GM18511 (cell line): Measurements from ENCODE around the gene SMIM11.
A peak's percentile ranks its signal among the peaks of the same experiment; 100 is the strongest.
"Not testable (repeated sequence)": the region's sequence is repeated elsewhere in the genome, so short reads cannot be mapped to it uniquely, and the experiment has no call there.

Experiments used
- ATAC-seq: cut with Tn5 transposase; IDR thresholded peaks from one replicate; pipeline ENCODE4 v1.9.1; 2021; ENCODE audit warnings: mild to moderate bottlenecking, moderate library complexity; ENCODE audit not compliant: unreplicated experiment

SMIM11 gene

DNA sequence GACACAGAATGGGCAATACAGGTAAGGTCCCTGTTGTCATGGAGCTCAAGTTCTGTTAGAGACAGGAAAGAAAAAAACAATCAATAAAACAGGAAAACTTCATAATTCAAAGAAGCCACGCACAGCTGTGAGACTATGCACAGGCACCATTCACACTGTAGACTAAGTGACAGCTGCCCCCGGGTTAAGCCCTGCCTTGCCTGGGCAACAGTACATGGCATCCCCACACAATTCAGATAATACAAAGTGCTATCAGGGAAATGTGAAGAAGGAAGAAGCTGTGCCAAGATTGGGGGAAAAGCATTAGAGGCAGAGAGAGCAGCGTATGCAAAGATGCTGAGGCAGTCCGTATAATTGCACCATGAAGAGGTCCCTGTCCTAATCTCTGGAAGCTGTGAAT, 20.5 kb upstream of the SMIM11 start:
- no peak for ATAC-seq

GRCh38 chr21:34355570-34355969, 19.7 kb upstream of the SMIM11 start:
- no peak for ATAC-seq

DNA sequence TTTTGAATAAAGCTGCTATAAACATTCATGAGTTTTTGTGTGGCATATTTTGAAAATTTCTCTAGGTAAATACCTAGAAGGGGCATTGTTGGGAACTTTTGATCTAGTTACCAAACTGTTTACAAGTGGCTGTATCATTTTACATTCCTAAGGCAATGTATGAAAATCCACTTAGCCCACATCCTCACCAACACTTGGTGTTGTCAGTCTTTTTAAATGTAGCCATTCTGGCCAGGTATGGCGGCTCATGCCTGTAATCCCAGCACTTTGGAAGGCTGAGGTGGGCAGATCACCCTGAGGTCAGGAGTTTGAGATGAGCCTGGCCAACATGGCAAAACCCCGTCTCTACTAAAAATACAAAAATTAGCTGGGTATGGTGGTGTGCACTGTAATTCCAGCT, 17.4 kb upstream of the SMIM11 start:
- no peak for ATAC-seq

GRCh38 chr21:34358866-34359265, 16.4 kb upstream of the SMIM11 start:
- no peak for ATAC-seq

- ATAC-seq, result no peak
Measured at GRCh38 chr21:34360488-34361241, 14.6 kb upstream of the SMIM11 start.

GRCh38 chr21:34362136-34362444, 13.2 kb upstream of the SMIM11 start:
- ATAC-seq, result no peak

GRCh38 chr21:34362670-34363069, 12.6 kb upstream of the SMIM11 start:
- ATAC-seq, result no peak

GRCh38 chr21:34363733-34364132, 11.6 kb upstream of the SMIM11 start, which contains the start of gene KCNE2:
Gene KCNE2 (plus strand): TSS chr21:34364006. CDS start chr21:34370479, 6,473 bp downstream.
- no peak for ATAC-seq

DNA sequence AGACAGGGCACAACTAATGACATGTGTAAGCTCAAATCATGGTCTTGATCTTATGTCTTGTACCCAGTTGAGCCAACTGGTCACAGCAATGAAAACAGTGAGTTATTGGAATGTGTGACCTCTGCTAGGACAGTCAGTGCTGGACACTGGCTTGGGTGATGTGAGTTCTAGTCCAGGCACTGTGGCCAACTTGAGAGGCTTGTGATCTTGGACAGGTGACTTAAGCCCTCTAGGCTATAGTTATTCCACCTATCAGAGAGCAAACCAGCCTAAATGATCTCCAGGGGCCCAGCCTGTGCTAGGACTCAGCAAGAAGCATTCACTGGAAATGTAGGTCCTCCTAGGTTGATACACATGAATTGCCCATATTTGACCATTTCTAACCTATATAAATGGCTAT, 10.4 kb upstream of the SMIM11 start:
- no peak for ATAC-seq

DNA sequence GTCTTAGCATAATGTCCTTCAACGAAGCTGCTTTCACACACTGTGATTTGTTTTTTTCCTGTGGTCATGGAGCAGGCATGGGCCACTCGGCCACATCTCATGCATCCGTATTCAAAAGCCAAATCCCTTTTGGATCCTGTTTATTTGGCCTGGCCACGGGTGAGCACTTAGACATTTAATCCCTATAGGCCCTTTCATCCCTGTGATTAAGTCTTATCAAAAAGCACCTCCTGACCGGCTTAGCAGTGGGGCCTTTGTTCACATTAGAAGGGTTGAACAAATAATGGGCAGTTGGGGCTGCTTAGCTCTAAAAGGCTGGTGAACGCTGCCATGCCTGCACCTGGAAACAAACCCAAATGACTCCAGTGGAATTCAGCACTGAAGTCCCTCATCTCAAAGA, 9.5 kb upstream of the SMIM11 start:
- ATAC-seq, result no peak

- no peak for ATAC-seq
Measured at GRCh38 chr21:34367320-34367935, 7.9 kb upstream of the SMIM11 start.

DNA sequence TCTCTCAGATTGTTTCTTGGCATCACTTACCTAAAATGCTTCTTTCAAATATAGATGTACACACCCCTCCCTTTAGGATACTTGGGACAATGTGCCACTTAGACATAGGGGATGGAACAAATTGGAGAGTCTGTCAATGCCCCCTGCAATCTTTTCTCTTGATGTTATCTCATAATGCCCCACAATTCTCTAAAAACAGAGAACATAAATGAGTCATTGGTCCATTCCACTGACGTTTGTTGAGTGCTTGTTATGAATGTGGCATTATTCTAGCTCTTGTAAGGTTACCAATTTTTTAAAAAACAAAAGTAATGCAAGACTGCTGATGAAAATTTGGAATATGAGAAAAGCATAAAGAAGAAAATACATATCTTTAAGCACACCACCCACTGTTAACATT, 5.6 kb upstream of the SMIM11 start:
- no peak for ATAC-seq

GRCh38 chr21:34372321-34372720, 3.0 kb upstream of the SMIM11 start:
- ATAC-seq, result no peak

DNA sequence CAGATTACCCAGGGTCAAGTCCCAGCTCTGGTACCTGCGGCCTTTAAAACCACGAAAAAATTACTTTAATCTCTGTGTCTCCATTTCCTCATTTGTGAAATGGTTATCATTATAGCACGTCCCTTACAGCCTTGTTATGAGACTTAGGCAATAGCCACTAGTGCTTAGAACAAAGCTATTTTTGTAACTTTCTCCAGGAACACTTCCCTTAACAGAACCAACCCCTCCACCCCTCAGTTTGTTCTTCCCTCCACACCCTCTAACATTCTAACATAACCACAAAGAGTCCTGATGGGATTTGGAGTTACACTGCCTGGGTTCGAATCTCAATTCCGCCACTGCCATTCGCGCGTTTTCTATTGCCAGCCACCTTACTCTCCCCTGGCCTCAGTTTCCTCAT, 845 bp upstream of the SMIM11 start:
- ATAC-seq, result not testable (repeated sequence)

DNA sequence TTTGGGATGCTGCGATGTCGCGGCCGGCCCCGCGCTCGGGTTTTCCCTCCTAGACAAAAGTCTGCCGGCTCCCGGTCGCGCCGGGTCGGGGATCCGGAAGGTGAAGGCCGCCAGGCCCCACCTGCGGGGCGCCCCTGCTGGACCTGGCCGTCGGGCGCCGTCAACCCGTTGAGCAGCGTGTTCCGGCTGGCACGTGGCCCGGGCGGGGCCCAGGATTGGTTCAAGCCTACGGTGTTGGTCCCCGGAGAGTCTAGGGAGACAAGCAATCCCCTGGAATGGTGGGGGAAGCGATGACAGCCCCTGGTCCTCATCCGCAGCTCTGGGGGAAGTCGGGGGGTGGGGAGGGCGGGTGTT, 289 bp downstream of the SMIM11 start:
- peak; percentile 82 for ATAC-seq

GRCh38 chr21:34383138-34383537, 7.8 kb downstream of the SMIM11 start:
- not testable (repeated sequence) for ATAC-seq

DNA sequence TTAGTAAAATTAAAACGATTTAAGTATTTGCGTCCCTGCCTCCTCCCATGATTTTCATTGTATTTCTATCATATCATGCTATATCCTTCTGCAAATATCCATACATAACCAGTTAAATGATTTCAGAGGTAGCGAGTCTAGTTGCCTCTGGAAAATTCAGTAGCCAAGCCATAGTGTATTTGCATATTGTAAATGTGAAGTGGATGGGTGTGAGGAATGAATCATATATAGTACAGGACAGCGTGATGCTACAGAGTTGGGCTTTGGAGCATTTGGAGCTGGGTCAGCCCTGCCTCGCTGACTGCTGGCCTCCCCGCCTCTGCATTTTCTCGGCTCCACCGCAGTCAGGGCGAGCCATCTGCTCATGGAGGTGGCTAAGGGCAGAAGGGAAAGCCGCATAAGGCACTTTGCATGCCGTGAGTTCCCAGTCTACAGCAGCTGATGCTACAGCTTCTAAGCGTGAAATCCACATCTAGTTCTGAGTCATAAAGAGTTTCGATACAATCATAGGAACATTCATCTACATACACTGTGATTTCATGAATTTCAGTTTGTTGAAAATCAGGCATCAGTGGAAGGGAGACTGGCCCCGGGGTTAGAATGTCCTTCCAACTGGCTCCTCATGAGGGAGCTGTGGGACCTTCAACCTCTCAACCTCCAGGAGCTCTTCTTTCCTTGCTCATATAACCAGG, 8.6 kb downstream of the SMIM11 start:
- peak; percentile 83 for ATAC-seq

DNA sequence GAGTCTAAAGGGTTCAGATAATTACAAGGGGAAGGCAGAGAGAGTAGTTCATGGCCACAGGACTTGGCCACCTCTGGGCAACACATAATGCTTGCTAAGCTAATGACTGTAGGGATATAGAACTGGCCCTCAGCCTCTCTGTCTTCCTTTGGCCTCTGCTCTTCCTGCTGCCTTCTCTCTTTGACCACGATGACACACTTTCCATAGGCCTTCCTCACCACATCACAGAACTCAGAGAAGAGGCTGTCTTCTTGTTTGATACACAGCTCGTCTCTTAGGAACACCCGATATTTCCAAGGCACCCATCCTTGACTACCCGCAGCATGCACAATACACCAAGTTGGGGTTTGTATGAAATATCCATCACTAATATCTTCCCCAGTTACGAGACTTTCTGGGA, 25.2 kb downstream of the SMIM11 start:
- not testable (repeated sequence) for ATAC-seq

- not testable (repeated sequence) for ATAC-seq
Measured at GRCh38 chr21:34404742-34405141, 29.4 kb downstream of the SMIM11 start.

- not testable (repeated sequence) for ATAC-seq
Measured at GRCh38 chr21:34405686-34406085, 30.4 kb downstream of the SMIM11 start.

GRCh38 chr21:34406102-34406501, 30.8 kb downstream of the SMIM11 start:
- not testable (repeated sequence) for ATAC-seq

DNA sequence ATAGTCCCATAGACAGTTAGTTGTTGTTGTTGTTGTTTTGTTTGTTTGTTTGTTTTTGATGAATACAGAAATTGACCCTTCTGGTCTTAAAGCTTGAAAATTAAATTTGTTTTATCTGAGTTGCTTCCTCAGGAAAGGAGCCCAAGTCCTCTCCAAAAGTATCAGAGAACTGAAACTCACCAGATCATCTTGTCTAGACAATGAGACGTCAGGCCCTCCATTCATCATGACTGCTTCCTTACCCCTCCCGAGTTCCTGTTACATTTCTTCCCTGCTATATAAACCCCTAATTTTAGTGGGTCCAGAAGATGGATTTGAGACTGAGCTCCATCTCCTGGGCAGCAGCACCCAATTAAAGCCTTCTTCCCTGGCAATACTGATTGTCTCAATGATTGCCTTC, 31.4 kb downstream of the SMIM11 start:
- ATAC-seq, result not testable (repeated sequence)
